ENCODE measurements around the gene SMYD4. TPM values are rescaled to one million over a fixed set of nuclear protein-coding genes. Genes with fewer than 3 reads are reported as not detected.
A peak's percentile ranks its signal among the peaks of the same experiment; 100 is the strongest.
"Not testable (repeated sequence)": the region's sequence is repeated elsewhere in the genome, so short reads cannot be mapped to it uniquely, and the experiment has no call there.

Gene SMYD4
- total RNA-seq, 1 donor from 2014 or later, result 9.9 TPM

- DNase-seq (ENCODE audit: missing footprints) (no peak), ATAC-seq (no peak)
- intact Hi-C loops (cut with DNase I), result loop anchor here (2.0 kb wide), 1 partner anchor 47 kb away; no protein-coding TSS in a partner anchor
Observed at GRCh38 chr17:1843947-1844346, 14.2 kb upstream of the SMYD4 start.

- no peak for DNase-seq (ENCODE audit: missing footprints)
- intact Hi-C loops (cut with DNase I), result no loop called here
- ATAC-seq, result no peak
Observed at GRCh38 chr17:1839516-1839915, 9.8 kb upstream of the SMYD4 start.

GRCh38 chr17:1834380-1835149 lies 4.9 kb upstream of the SMYD4 start:
- DNase-seq (ENCODE audit: missing footprints), result no peak
- intact Hi-C loops (cut with DNase I), result no loop called here
- no peak for ATAC-seq

- DNase-seq (ENCODE audit: missing footprints), result no peak
- no peak for ATAC-seq
- intact Hi-C loops (cut with DNase I), result no loop called here
Observed at GRCh38 chr17:1830288-1830687, 586 bp upstream of the SMYD4 start.

- DNase-seq (ENCODE audit: missing footprints) (no peak), ATAC-seq (no peak)
- intact Hi-C loops (cut with DNase I), result no loop called here
Observed at GRCh38 chr17:1829216-1829591, 498 bp downstream of the SMYD4 start.

- ATAC-seq (no peak), DNase-seq (ENCODE audit: missing footprints) (no peak)
- intact Hi-C loops (cut with DNase I), result no loop called here
Observed at GRCh38 chr17:1820528-1821252, 9.0 kb downstream of the SMYD4 start.

- intact Hi-C loops (cut with DNase I), result no loop called here
- ATAC-seq, result no peak
- no peak for DNase-seq (ENCODE audit: missing footprints)
Observed at GRCh38 chr17:1813088-1813487, 16.6 kb downstream of the SMYD4 start.

GRCh38 chr17:1810450-1811103 lies 19.1 kb downstream of the SMYD4 start:
- DNase-seq (ENCODE audit: missing footprints), result no peak
- intact Hi-C loops (cut with DNase I), result no loop called here
- no peak for ATAC-seq

GRCh38 chr17:1809815-1810214 lies 19.9 kb downstream of the SMYD4 start:
- intact Hi-C loops (cut with DNase I); DNase-seq (ENCODE audit: missing footprints); ATAC-seq: not testable (repeated sequence)

GRCh38 chr17:1808644-1809043 lies 21.1 kb downstream of the SMYD4 start:
- intact Hi-C loops (cut with DNase I), result no loop called here
- DNase-seq (ENCODE audit: missing footprints) (no peak), ATAC-seq (no peak)

- DNase-seq (ENCODE audit: missing footprints) (no peak), ATAC-seq (no peak)
- intact Hi-C loops (cut with DNase I), result no loop called here
Observed at GRCh38 chr17:1807890-1808289, 21.8 kb downstream of the SMYD4 start.

- no peak for DNase-seq (ENCODE audit: missing footprints)
- ATAC-seq, result no peak
- intact Hi-C loops (cut with DNase I), result no loop called here
Observed at GRCh38 chr17:1803280-1803679, 26.4 kb downstream of the SMYD4 start.

GRCh38 chr17:1802429-1802828 lies 27.3 kb downstream of the SMYD4 start:
- intact Hi-C loops (cut with DNase I), result no loop called here
- ATAC-seq, result no peak
- no peak for DNase-seq (ENCODE audit: missing footprints)

- no peak for DNase-seq (ENCODE audit: missing footprints)
- no peak for ATAC-seq
- intact Hi-C loops (cut with DNase I), result no loop called here
Observed at GRCh38 chr17:1800712-1801111, 29.0 kb downstream of the SMYD4 start.

GRCh38 chr17:1800240-1800639 lies 29.5 kb downstream of the SMYD4 start:
- intact Hi-C loops (cut with DNase I), result no loop called here
- DNase-seq (ENCODE audit: missing footprints) (no peak), ATAC-seq (peak; percentile 78)

- ATAC-seq; DNase-seq (ENCODE audit: missing footprints): not testable (repeated sequence)
- intact Hi-C loops (cut with DNase I), result loop anchor here (2.0 kb wide), 1 partner anchor 47 kb away; no protein-coding TSS in a partner anchor
Observed at GRCh38 chr17:1797846-1798245, 31.9 kb downstream of the SMYD4 start.

- peak; percentile 88 for ATAC-seq
- DNase-seq (ENCODE audit: missing footprints), result no peak
- intact Hi-C loops (cut with DNase I), result loop anchor here (2.0 kb wide), 1 partner anchor 47 kb away; no protein-coding TSS in a partner anchor
Observed at GRCh38 chr17:1797323-1797722, 32.4 kb downstream of the SMYD4 start.

GRCh38 chr17:1796800-1797199 lies 32.9 kb downstream of the SMYD4 start:
- DNase-seq (ENCODE audit: missing footprints) (no peak), ATAC-seq (peak; percentile 82)
- intact Hi-C loops (cut with DNase I), result loop anchor here (2.0 kb wide), 1 partner anchor 48 kb away; no protein-coding TSS in a partner anchor

- intact Hi-C loops (cut with DNase I), result no loop called here
- no peak for DNase-seq (ENCODE audit: missing footprints)
- no peak for ATAC-seq
Observed at GRCh38 chr17:1793447-1793806, 36.3 kb downstream of the SMYD4 start.
